GM21526 (cell line): ENCODE measurements around the gene XAGE5.
"Not testable (repeated sequence)": the region's sequence is repeated elsewhere in the genome, so short reads cannot be mapped to it uniquely, and the experiment has no call there.

Experiments used
- ATAC-seq: cut with Tn5 transposase; IDR thresholded peaks from one replicate; pipeline ENCODE4 v1.9.1; 2021; ENCODE audit warnings: moderate library complexity; ENCODE audit not compliant: unreplicated experiment, low FRiP score

The XAGE5 gene

GRCh38 chrX:52811065-52811625 lies at the start of gene XAGE5:
TSS of gene XAGE5 (plus strand) at chrX:52811287. CDS start at chrX:52812567, 1,280 bp downstream.
- ATAC-seq: no peak

GRCh38 chrX:52765983-52766382 lies 45.1 kb upstream of the XAGE5 start:
- not testable (repeated sequence) for ATAC-seq

- ATAC-seq: not testable (repeated sequence)
Observed at GRCh38 chrX:52773504-52773903, 37.6 kb upstream of the XAGE5 start.

GRCh38 chrX:52797327-52797726 lies 13.8 kb upstream of the XAGE5 start, which contains the start of gene SPANXN5:
TSS of gene SPANXN5 (minus strand) at chrX:52797427. CDS start at chrX:52797348, 79 bp downstream.
- not testable (repeated sequence) for ATAC-seq

- ATAC-seq: not testable (repeated sequence)
Observed at GRCh38 chrX:52804876-52805275, 6.2 kb upstream of the XAGE5 start.

GRCh38 chrX:52819788-52820187 lies 8.7 kb downstream of the XAGE5 start:
- no peak for ATAC-seq

- ATAC-seq: no peak
Observed at GRCh38 chrX:52821079-52821760, 10.1 kb downstream of the XAGE5 start.

- no peak for ATAC-seq
Observed at GRCh38 chrX:52824608-52825007, 13.5 kb downstream of the XAGE5 start.

- no peak for ATAC-seq
Observed at GRCh38 chrX:52830551-52830950, 19.5 kb downstream of the XAGE5 start.

GRCh38 chrX:52839137-52839536 lies 28.1 kb downstream of the XAGE5 start:
- ATAC-seq: no peak

- not testable (repeated sequence) for ATAC-seq
Observed at GRCh38 chrX:52843619-52844018, 32.5 kb downstream of the XAGE5 start.

GRCh38 chrX:52852110-52852860 lies 41.2 kb downstream of the XAGE5 start:
- ATAC-seq: no peak

GRCh38 chrX:52856991-52857525 lies 46.0 kb downstream of the XAGE5 start:
- ATAC-seq: not testable (repeated sequence)

GRCh38 chrX:52865343-52865998 lies 54.4 kb downstream of the XAGE5 start:
- no peak for ATAC-seq
